DND-41 (cell line): ENCODE results near the gene FAM120C.

ENCODE experiments used
- ATAC-seq: fragments of 200-7000 bp; cut with Tn5 transposase; 3 replicates; pipeline ENCODE4 v1.9.1; 2021; ENCODE audit warnings: low read depth; ENCODE audit not compliant: insufficient read depth
- DNase-seq: peaks from one replicate; pipeline ENCODE4 v3.0.0-alpha.2; 2020
- H2AFZ ChIP-seq: 2 replicates; pipeline ENCODE4 v1.6.0; 2012; ENCODE audit warnings: low read depth, low read length
- H3K27ac ChIP-seq: 2 replicates; pipeline ENCODE4 v1.5.1; 2012; ENCODE audit warnings: low read length, inconsistent platforms
- H3K27me3 ChIP-seq: fragments of 200-600 bp; sonication (generic); 2 replicates; pipeline ENCODE4 v1.6.0; 2012; ENCODE audit warnings: low read length, mild to moderate bottlenecking, inconsistent platforms; ENCODE audit not compliant: insufficient read depth, poor library complexity
- H3K36me3 ChIP-seq: 2 replicates; pipeline ENCODE4 v1.5.1; 2012; ENCODE audit warnings: low read length, inconsistent platforms; ENCODE audit not compliant: insufficient read depth
- H3K4me1 ChIP-seq: 2 replicates; pipeline ENCODE4 v1.5.1; 2012; ENCODE audit warnings: mild to moderate bottlenecking, low read length; ENCODE audit not compliant: insufficient read depth
- H3K4me2 ChIP-seq: 2 replicates; pipeline ENCODE4 v1.6.0; 2012; ENCODE audit warnings: mild to moderate bottlenecking, moderate library complexity, low read length, inconsistent platforms; ENCODE audit not compliant: insufficient read depth
- H3K4me3 ChIP-seq, 2 experiments: fragments of 200-600 bp in 1 of 2; shearing (Covaris generic) in 1 of 2; 2 replicates each; pipeline ENCODE4 v1.5.1; 2012 to 2016; ENCODE audit warnings: inconsistent platforms in 2 of 2, low read length in 2 of 2, mild to moderate bottlenecking in 2 of 2, low read depth in 1 of 2, moderate library complexity in 1 of 2
- H3K79me2 ChIP-seq: 2 replicates; pipeline ENCODE4 v1.6.0; 2012; ENCODE audit warnings: low read length, inconsistent platforms; ENCODE audit not compliant: insufficient read depth
- H3K9ac ChIP-seq: 2 replicates; pipeline ENCODE4 v1.6.0; 2012; ENCODE audit warnings: low read depth, mild to moderate bottlenecking, inconsistent platforms, low read length, moderate library complexity
- H3K9me3 ChIP-seq: 2 replicates; pipeline ENCODE4 v1.5.1; 2012; ENCODE audit warnings: low read length, moderate library complexity, mild to moderate bottlenecking, inconsistent platforms; ENCODE audit not compliant: insufficient read depth, severe bottlenecking
- H4K20me1 ChIP-seq: 2 replicates; pipeline ENCODE4 v1.6.0; 2012; ENCODE audit warnings: low read length; ENCODE audit not compliant: insufficient read depth
- EZH2 ChIP-seq: IDR thresholded peaks from 3 replicates; pipeline ENCODE4 v1.6.1; 2012; ENCODE audit warnings: borderline replicate concordance, low read depth, mild to moderate bottlenecking, moderate library complexity, low read length, inconsistent platforms; ENCODE audit not compliant: severe bottlenecking
- TF ChIP-seq, protein P1 (sequence below): IDR thresholded peaks from 2 replicates; pipeline ENCODE4 v1.5.1; 2012; ENCODE audit warnings: borderline replicate concordance, low read length, moderate library complexity, mild to moderate bottlenecking; ENCODE audit not compliant: poor library complexity, severe bottlenecking; ENCODE audit errors: extremely low read depth

The FAM120C gene

DNA sequence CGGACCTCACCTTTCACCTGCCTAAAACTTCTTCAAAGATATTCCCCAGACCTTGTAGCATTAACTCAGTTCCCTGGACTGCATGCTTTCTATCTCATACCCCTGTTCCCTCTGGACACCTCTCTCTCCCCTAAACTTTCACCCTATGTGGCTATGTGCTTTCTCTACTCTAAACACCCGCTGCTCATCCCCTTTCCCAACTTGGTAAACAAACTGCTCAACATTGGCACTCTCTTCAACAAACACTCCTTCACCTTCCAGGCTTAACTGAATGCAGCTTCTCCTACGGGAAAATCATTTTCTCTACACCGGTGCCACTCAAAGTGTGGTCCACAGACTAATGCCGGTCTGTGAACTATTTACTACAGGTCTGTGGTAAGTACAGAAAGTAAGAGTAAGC is 158.7 kb downstream of the FAM120C start:
- DNase-seq: no peak
- Histone ChIP-seq H3K36me3 (peaks cover 48% of the 10 kb centered on the region), H3K4me3 (no peak overlapping the region), H3K79me2 (no peaks in the 10 kb centered on the region), H3K4me1 (no peaks in the 10 kb centered on the region), H3K9me3 (no peaks in the 10 kb centered on the region), H3K4me2 (no peak overlapping the region), H4K20me1 (no peaks in the 10 kb centered on the region), H3K9ac (no peak overlapping the region), H3K27ac (no peak overlapping the region), H3K27me3 (no peaks in the 10 kb centered on the region), H2AFZ (no peak overlapping the region)
- no peak for ATAC-seq
- TF ChIP-seq, protein P1, sequence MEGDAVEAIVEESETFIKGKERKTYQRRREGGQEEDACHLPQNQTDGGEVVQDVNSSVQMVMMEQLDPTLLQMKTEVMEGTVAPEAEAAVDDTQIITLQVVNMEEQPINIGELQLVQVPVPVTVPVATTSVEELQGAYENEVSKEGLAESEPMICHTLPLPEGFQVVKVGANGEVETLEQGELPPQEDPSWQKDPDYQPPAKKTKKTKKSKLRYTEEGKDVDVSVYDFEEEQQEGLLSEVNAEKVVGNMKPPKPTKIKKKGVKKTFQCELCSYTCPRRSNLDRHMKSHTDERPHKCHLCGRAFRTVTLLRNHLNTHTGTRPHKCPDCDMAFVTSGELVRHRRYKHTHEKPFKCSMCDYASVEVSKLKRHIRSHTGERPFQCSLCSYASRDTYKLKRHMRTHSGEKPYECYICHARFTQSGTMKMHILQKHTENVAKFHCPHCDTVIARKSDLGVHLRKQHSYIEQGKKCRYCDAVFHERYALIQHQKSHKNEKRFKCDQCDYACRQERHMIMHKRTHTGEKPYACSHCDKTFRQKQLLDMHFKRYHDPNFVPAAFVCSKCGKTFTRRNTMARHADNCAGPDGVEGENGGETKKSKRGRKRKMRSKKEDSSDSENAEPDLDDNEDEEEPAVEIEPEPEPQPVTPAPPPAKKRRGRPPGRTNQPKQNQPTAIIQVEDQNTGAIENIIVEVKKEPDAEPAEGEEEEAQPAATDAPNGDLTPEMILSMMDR: no peak
- no peak for TF ChIP-seq EZH2
